Fibroblast of pulmonary artery (primary cell): ENCODE data around the gene SCYL2.

ENCODE experiments used
- DNase-seq: peaks from one replicate; pipeline ENCODE4 v3.0.0-alpha.2; 2010; ENCODE audit warnings: low read depth
- H3K4me3 ChIP-seq: replicated peaks from 2 replicates; pipeline ENCODE4 v1.5.1; 2011; ENCODE audit warnings: low read depth, mild to moderate bottlenecking, control low read depth, low read length, moderate library complexity
- TF ChIP-seq, protein P1 (sequence below): IDR thresholded peaks from 2 replicates; pipeline ENCODE4 v1.5.1; 2011; ENCODE audit warnings: mild to moderate bottlenecking, control low read depth, low read length, inconsistent platforms; ENCODE audit errors: missing control alignments

The SCYL2 gene

DNA sequence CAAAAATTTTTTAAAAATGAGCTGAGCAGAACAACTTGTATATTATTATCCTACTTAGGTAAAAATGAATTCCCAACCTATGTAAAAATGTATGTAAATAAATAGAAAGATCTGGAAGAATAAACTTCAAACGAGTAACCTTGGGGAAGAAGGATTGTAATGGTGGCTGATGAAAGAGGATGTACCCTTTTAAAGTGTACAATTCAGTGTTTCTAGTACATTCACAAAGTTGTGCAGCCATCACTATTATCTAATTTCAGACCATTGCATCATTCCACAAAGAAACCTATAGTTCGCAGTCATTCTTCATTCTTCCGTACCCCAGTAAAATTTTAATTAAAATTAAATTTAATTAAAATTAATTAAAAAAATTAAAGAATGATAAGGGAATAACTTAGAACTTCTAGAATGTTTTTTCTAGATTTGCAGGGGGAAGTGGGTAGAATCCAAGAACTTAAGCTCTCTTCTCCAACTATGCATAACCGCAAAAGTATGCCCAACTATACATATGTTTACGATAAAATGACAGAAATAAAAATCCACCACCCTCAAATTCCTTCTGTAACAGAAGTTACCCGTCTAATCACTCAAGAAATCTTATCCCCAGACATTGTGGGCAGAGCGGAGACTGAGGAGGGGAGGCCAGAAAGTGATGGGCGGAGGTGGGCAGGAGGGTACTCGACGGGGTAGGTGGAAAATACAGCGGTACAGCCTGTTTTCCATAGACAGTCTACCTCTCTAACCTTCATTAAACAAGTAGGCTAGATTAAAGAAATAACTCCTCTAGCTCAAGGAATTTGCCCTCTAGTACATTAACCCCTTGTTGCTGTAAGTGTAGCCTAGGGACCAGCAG, 1.0 kb upstream of the SCYL2 start:
- TF ChIP-seq, protein P1, sequence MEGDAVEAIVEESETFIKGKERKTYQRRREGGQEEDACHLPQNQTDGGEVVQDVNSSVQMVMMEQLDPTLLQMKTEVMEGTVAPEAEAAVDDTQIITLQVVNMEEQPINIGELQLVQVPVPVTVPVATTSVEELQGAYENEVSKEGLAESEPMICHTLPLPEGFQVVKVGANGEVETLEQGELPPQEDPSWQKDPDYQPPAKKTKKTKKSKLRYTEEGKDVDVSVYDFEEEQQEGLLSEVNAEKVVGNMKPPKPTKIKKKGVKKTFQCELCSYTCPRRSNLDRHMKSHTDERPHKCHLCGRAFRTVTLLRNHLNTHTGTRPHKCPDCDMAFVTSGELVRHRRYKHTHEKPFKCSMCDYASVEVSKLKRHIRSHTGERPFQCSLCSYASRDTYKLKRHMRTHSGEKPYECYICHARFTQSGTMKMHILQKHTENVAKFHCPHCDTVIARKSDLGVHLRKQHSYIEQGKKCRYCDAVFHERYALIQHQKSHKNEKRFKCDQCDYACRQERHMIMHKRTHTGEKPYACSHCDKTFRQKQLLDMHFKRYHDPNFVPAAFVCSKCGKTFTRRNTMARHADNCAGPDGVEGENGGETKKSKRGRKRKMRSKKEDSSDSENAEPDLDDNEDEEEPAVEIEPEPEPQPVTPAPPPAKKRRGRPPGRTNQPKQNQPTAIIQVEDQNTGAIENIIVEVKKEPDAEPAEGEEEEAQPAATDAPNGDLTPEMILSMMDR = no peak
- DNase-seq = no peak
- peak overlapping the region; percentile 85 for H3K4me3 ChIP-seq

DNA sequence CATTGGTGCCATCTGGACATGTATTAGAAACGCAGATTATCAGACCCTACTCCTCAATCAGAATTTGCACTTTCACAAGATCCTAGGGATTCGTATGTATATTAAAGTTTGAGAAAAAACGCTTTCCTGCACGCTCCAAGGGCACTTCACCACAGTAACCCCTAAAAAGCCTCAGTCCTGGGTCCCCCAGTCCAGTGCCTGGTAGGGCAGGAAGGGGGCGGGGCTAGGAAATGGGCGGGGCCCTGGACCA, 467 bp upstream of the SCYL2 start:
- TF ChIP-seq, protein P1 = no peak
- DNase-seq = no peak
- peak overlapping the region; percentile 85 for H3K4me3 ChIP-seq

DNA sequence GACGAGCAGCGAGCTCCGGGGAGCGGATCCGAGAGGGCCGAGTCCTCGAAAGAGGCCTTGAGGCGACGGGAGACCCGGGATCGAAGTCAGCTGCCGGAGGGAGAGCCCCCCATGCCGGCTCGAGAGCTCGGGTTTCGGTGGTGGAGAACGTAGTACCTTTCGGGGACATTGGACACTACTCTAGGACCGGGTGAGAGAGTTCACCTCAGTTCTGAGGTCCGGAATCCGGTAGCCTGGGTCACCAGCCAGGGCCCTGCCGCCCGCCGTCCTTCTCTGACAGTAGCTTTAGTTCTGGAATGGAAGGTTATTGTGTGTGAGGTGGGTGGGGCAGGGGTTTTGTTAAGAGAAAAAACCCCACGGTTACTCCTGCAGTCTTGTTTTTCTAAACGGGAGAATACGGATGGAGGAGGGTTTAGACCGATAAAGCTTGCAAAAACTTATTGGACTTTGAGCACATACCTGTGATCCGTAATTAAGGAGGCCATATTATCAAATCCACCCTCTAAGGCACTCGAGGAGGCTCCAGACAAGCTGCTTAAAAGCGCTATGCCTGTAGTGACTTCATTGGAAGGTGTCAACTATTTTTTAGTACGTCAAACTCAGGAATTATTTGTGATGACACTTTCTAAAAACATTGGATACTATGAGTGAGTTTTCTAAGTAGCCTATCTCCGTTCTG, 765 bp downstream of the SCYL2 start:
- TF ChIP-seq, protein P1 = no peak
- peak overlapping the region; percentile 85 for H3K4me3 ChIP-seq
- peak; percentile 43 for DNase-seq

DNA sequence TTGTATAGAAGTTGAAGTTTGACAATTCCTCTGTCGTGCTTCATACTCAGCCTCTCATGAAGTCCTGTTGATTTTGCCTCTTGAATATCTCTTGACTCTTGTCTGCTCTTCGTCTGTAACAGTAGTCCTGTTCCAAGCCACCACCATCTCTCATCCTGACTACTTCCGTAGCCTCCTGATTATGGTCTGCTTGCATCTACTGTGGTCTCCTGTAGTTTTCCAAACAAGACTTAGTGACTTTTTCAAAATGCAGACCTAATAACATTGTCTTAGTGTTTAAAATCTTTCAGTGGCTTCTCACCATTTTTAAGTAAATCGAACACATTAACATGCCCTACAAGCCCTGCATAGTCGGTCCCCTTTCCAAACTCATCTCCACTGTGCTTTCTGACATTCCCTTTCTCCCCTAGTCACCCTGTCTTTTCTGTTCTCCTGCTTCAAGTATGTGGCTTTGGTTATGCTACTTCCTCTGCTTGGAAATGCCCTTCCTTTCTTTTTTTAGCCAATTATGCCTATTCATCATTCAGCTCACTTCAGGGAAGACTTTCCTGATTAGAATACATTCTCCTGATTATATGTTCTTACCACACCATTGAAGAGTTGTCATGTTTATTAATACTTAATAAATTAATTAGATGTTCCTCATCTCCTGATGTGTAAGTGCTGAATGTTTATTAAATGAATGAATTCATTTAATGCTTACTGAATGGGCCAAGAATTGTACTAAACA, 2.0 kb downstream of the SCYL2 start:
- peak overlapping the region; percentile 85 for H3K4me3 ChIP-seq
- TF ChIP-seq, protein P1 = no peak
- DNase-seq = peak; percentile 16

DNA sequence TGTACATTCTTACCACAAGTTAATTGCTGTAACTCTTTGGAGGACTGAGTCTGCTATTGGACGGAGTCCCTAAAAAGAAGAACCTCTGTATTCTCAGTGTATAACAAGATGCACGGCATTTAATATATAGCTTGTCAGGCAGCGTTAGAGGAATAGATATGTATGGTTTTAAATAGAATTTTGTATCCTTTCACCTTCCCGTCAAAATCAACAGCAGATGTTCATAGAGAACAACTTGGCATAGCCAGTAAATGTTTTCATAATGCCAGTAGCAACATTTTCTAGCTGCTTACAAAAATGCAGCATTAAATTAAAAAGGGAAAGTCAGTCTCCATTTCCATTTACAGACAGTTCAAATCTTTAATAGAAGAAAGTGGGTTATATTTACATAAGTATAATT, 6.8 kb downstream of the SCYL2 start:
- TF ChIP-seq, protein P1 = no peak
- no peak overlapping the region for H3K4me3 ChIP-seq
- no peak for DNase-seq

DNA sequence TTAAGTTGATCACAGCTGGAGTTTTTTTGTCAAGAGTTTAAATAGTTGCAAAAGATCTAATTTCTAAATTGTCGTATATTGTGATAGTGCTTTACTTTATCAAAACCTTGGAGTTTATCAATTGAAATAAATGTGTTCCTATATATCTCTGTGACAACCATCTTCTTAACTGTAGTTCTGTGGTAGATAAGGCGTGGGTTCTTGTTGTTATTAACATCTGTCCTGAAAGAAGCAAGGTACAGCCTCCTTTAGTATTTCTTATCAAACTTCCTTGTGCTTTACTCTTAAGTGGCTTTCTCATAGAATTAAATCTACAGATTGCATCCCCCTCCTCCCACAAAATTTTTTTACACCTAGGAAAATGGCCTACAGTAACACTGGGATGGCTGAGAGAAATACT, 7.3 kb downstream of the SCYL2 start:
- no peak for DNase-seq
- H3K4me3 ChIP-seq = no peak overlapping the region
- TF ChIP-seq, protein P1 = no peak
